SK-N-SH (cell line): ENCODE results near the gene KCNQ2. TPM values are rescaled to one million over a fixed set of nuclear protein-coding genes. Genes with fewer than 3 reads are reported as not detected.

Experiments
- CTCF ChIA-PET: fragments of 300-600, 350-600 bp; formaldehyde crosslinking; extraction: SDS; loops from one replicate; lab custom pipeline; 2021; lab: Yijun Ruan, JAX
- POLR2A ChIA-PET: fragments of 350-600 bp; sonication (Branson Sonifier 250); formaldehyde crosslinking; extraction: SDS; loops from one replicate; lab custom pipeline; 2020; ENCODE audit warnings: antibody characterized with exemption, inconsistent platforms; lab: Yijun Ruan, JAX
- DNase-seq: peaks from one replicate; pipeline ENCODE4 v3.0.0; 2012
- H2AFZ ChIP-seq: fragments of 200-600 bp; sonication (generic); 2 replicates; pipeline ENCODE4 v1.8.1; 2016; ENCODE audit warnings: antibody characterized with exemption, mild to moderate bottlenecking, low read depth
- H3F3A ChIP-seq: fragments of 200-600 bp; sonication (generic); replicated peaks from 2 replicates; pipeline ENCODE3; 2016; ENCODE audit warnings: antibody characterized with exemption, mild to moderate bottlenecking; ENCODE audit not compliant: insufficient read depth
- H3K27ac ChIP-seq, 2 experiments: fragments of 200-500 bp in 1 of 2; fragments of 200-600 bp in 1 of 2; sonication (Bioruptor generic) in 1 of 2; sonication (generic), shearing (Covaris generic) in 1 of 2; 2 replicates each; pipeline versions ENCODE4 v1.5.1 to v1.6.1; 2014 to 2016; ENCODE audit warnings: low read depth in 2 of 2, inconsistent platforms in 1 of 2, low read length in 1 of 2, mild to moderate bottlenecking in 1 of 2, mixed read lengths in 1 of 2
- H3K27me3 ChIP-seq: fragments of 200-600 bp; sonication (generic), shearing (Covaris generic); 2 replicates; pipeline ENCODE4 v1.6.1; 2016; ENCODE audit warnings: mixed run types; ENCODE audit not compliant: insufficient read depth
- H3K36me3 ChIP-seq, 2 experiments: fragments of 200-500 bp in 1 of 2; fragments of 200-600 bp in 1 of 2; sonication (Bioruptor generic) in 1 of 2; sonication (generic) in 1 of 2; replicated peaks in 1 of 2; 2 replicates each; pipeline versions ENCODE3 to v1.5.1; 2014 to 2016; ENCODE audit warnings: low read length in 1 of 2, mild to moderate bottlenecking in 1 of 2; ENCODE audit not compliant: insufficient read depth in 2 of 2, control insufficient read depth in 1 of 2
- H3K4me1 ChIP-seq, 2 experiments: fragments of 200-500 bp in 1 of 2; fragments of 200-600 bp in 1 of 2; sonication (Bioruptor generic) in 1 of 2; sonication (generic), shearing (Covaris generic) in 1 of 2; 2 replicates each; pipeline versions ENCODE4 v1.5.1 to v1.6.1; 2014 to 2016; ENCODE audit warnings: low read depth in 1 of 2, low read length in 1 of 2, mixed run types in 1 of 2; ENCODE audit not compliant: insufficient read depth in 2 of 2, control insufficient read depth in 1 of 2
- H3K4me2 ChIP-seq: fragments of 200-600 bp; sonication (generic), shearing (Covaris generic); 2 replicates; pipeline ENCODE4 v1.6.1; 2017; ENCODE audit warnings: mixed run types
- H3K4me3 ChIP-seq, 2 experiments: fragments of 200-500 bp in 1 of 2; fragments of 200-600 bp in 1 of 2; sonication (Bioruptor generic) in 1 of 2; sonication (generic), shearing (Covaris generic) in 1 of 2; 2 replicates each; pipeline versions ENCODE4 v1.5.1 to v1.8.1; 2014 to 2016; ENCODE audit warnings: low read depth in 2 of 2, inconsistent platforms in 1 of 2, low read length in 1 of 2, mild to moderate bottlenecking in 1 of 2, mixed read lengths in 1 of 2, moderate library complexity in 1 of 2
- H3K79me2 ChIP-seq: fragments of 200-600 bp; sonication (generic); 2 replicates; pipeline ENCODE4 v1.8.1; 2017; ENCODE audit warnings: mild to moderate bottlenecking; ENCODE audit not compliant: insufficient read depth
- H3K9ac ChIP-seq: fragments of 200-600 bp; sonication (generic); 2 replicates; pipeline ENCODE4 v1.6.1; 2017; ENCODE audit warnings: mixed run types
- H3K9me2 ChIP-seq: fragments of 200-600 bp; sonication (generic); 2 replicates; pipeline ENCODE4 v1.6.1; 2017; ENCODE audit warnings: mixed run types
- H3K9me3 ChIP-seq: fragments of 200-600 bp; sonication (generic); 2 replicates; pipeline ENCODE4 v1.6.1; 2017; ENCODE audit warnings: mixed run types, mild to moderate bottlenecking, moderate library complexity
- H4K20me1 ChIP-seq: fragments of 200-600 bp; sonication (generic); 2 replicates; pipeline ENCODE4 v1.6.1; 2017; ENCODE audit warnings: mild to moderate bottlenecking, mixed run types; ENCODE audit not compliant: insufficient read depth
- CHD2 ChIP-seq: fragments of 150-350 bp; IDR thresholded peaks from 2 replicates; pipeline ENCODE4 v1.6.1; 2018; ENCODE audit warnings: low read length; ENCODE audit not compliant: partially characterized antibody
- EP300 ChIP-seq, 2 experiments: IDR thresholded peaks; 2 replicates each; pipeline versions ENCODE4 v1.4.0 to v1.6.1; 2012; ENCODE audit warnings: borderline replicate concordance in 1 of 2, low read depth in 1 of 2, low read length in 1 of 2
- EZH2phosphoT487 ChIP-seq: fragments of 200-600 bp; sonication (generic); IDR thresholded peaks from 2 replicates; pipeline ENCODE4 v1.6.1; 2017; ENCODE audit warnings: low read depth, mixed run types, mild to moderate bottlenecking, antibody characterized with exemption, moderate library complexity, borderline replicate concordance
- FOSL2 ChIP-seq: IDR thresholded peaks from 2 replicates; pipeline ENCODE4 v1.4.0; 2012; ENCODE audit warnings: low read depth, mild to moderate bottlenecking, moderate library complexity, borderline replicate concordance
- FOXJ3 ChIP-seq: sonication (generic); formaldehyde crosslinking; IDR thresholded peaks from 2 replicates; pipeline ENCODE4 v1.5.1; 2020; ENCODE audit warnings: mild to moderate bottlenecking, missing genetic modification reagents
- GABPA ChIP-seq: IDR thresholded peaks from 2 replicates; pipeline ENCODE4 v1.4.0; 2012; ENCODE audit warnings: low read depth, mild to moderate bottlenecking
- GATA2 ChIP-seq: sonication (generic); formaldehyde crosslinking; IDR thresholded peaks from 2 replicates; pipeline ENCODE4 v1.5.0; 2020; ENCODE audit warnings: mild to moderate bottlenecking, missing genetic modification reagents
- JUND ChIP-seq: IDR thresholded peaks from 2 replicates; pipeline ENCODE4 v1.4.0; 2012
- MXI1 ChIP-seq: IDR thresholded peaks from 2 replicates; pipeline ENCODE4 v1.6.1; 2012; ENCODE audit warnings: mild to moderate bottlenecking, low read depth, low read length, improper control_type of control experiment
- PBX3 ChIP-seq: IDR thresholded peaks from 2 replicates; pipeline ENCODE4; 2012
- RAD21 ChIP-seq: IDR thresholded peaks from 2 replicates; pipeline ENCODE4 v1.6.1; 2012; ENCODE audit warnings: mild to moderate bottlenecking, low read length
- RCOR1 ChIP-seq: fragments of 150-350 bp; IDR thresholded peaks from 2 replicates; pipeline ENCODE4 v1.6.1; 2017; ENCODE audit warnings: antibody characterized with exemption, low read length
- TEAD4 ChIP-seq: IDR thresholded peaks from 2 replicates; pipeline ENCODE4 v1.4.0; 2012; ENCODE audit warnings: mild to moderate bottlenecking, borderline replicate concordance; ENCODE audit not compliant: insufficient read depth
- USF1 ChIP-seq: IDR thresholded peaks from 2 replicates; pipeline ENCODE4 v1.4.0; 2012; ENCODE audit warnings: low read depth, borderline replicate concordance
- YY1 ChIP-seq: IDR thresholded peaks from 2 replicates; pipeline ENCODE4 v1.4.0; 2012; ENCODE audit warnings: low read depth, mild to moderate bottlenecking
- WGBS: methylation state at CpG from one replicate; pipeline ENCODE4 v1.1.6; 2017; ENCODE audit warnings: low lambda C conversion rate; 5-methylcytosine and 5-hydroxymethylcytosine counted together
- polyA plus RNA-seq, 3 experiments: library from polyadenylated mRNA; depleted of rRNA; stranded (reverse); fragments of >200 nt; gene quantifications; 2 replicates each; pipeline ENCODE4 v1.2.3, GENCODE V29; 2012
- TF ChIP-seq, protein P1 (sequence below): IDR thresholded peaks from 2 replicates; pipeline ENCODE4 v1.4.0; 2012; ENCODE audit warnings: low read depth
- TF ChIP-seq, protein P2 (sequence below): fragments of 200-600 bp; sonication (generic); IDR thresholded peaks from 2 replicates; pipeline ENCODE4 v1.6.1; 2017; ENCODE audit warnings: antibody characterized with exemption, mild to moderate bottlenecking, moderate library complexity

The KCNQ2 gene
- polyA plus RNA-seq, 1 of the 3 experiments (the other 2 are of a cell fraction): 3.9 TPM

DNA sequence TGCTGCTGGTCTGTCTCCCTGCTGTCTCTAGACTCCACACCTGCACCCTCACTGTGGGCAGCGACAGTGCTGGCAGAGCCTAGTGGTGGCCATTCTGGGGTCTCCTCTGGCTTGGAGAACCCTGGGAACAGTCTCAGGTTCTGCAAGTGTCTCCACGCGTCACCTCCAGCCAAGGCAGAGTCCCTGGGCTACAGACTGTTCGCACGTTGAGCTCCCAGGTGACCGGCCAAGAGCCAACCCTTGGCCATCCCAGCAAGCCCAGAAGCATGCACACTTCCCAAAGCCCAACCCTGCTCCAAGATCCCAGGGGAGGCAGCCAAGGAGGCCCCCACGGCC lies 21.6 kb upstream of the KCNQ2 start (continued):
- TF ChIP-seq GATA2 (CRISPR knock-in tag) (no peak), FOXJ3 (CRISPR knock-in tag) (no peak), EZH2phosphoT487 (no peak), RAD21 (no peak)

GRCh38 chr20:63493563-63494020 lies 21.1 kb upstream of the KCNQ2 start:
- no peak overlapping the region for H3K27ac ChIP-seq
- H3K9me3 ChIP-seq: no peaks in the 10 kb centered on the region
- no peaks in the 10 kb centered on the region for H3K79me2 ChIP-seq
- no peaks in the 10 kb centered on the region for H3F3A ChIP-seq
- H3K27me3 ChIP-seq: no peaks in the 10 kb centered on the region
- DNase-seq: peak; percentile 16
- TF ChIP-seq JUND: no peak
- TF ChIP-seq, protein P1, sequence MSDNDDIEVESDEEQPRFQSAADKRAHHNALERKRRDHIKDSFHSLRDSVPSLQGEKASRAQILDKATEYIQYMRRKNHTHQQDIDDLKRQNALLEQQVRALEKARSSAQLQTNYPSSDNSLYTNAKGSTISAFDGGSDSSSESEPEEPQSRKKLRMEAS: no peak
- TF ChIP-seq PBX3: no peak
- TF ChIP-seq TEAD4: no peak
- no peak for TF ChIP-seq GABPA
- no peak for TF ChIP-seq RAD21
- TF ChIP-seq, protein P2, sequence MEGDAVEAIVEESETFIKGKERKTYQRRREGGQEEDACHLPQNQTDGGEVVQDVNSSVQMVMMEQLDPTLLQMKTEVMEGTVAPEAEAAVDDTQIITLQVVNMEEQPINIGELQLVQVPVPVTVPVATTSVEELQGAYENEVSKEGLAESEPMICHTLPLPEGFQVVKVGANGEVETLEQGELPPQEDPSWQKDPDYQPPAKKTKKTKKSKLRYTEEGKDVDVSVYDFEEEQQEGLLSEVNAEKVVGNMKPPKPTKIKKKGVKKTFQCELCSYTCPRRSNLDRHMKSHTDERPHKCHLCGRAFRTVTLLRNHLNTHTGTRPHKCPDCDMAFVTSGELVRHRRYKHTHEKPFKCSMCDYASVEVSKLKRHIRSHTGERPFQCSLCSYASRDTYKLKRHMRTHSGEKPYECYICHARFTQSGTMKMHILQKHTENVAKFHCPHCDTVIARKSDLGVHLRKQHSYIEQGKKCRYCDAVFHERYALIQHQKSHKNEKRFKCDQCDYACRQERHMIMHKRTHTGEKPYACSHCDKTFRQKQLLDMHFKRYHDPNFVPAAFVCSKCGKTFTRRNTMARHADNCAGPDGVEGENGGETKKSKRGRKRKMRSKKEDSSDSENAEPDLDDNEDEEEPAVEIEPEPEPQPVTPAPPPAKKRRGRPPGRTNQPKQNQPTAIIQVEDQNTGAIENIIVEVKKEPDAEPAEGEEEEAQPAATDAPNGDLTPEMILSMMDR: no peak
- no peak for TF ChIP-seq FOSL2
- TF ChIP-seq RCOR1: no peak
- no peak for TF ChIP-seq EZH2phosphoT487
- TF ChIP-seq YY1: no peak
- no peak for TF ChIP-seq MXI1
- TF ChIP-seq CHD2: no peak
- TF ChIP-seq EP300 (IDR thresholded peaks at IDR 0.05; ENCODE audit: borderline replicate concordance in 1 of 2, low read depth in 1 of 2, low read length in 1 of 2): no peak
- TF ChIP-seq USF1: no peak
- no peak overlapping the region for H3K4me2 ChIP-seq
- CTCF ChIA-PET: interaction anchor here (0.8 to 1.0 kb wide), 3 partner anchors 9 to 44 kb away, joined by 3 to 4 read pairs (median 3); partner anchors contain the start of genes PPDPF and PTK6
- WGBS: 78% methylated on average over 11 of the region's 13 CpGs
- peaks cover 0 to 6% of the 10 kb centered on the region in 2 experiments for H3K36me3 ChIP-seq
- peaks cover 0 to 24% of the 10 kb centered on the region in 2 experiments; a peak in 1 of 4 replicates for H3K4me1 ChIP-seq
- POLR2A ChIA-PET: interaction anchor here (1.2 to 1.6 kb wide), 2 partner anchors 9 to 27 kb away, joined by 3 to 5 read pairs; partner anchors contain the start of gene PPDPF
- no peak overlapping the region for H3K9ac ChIP-seq
- H2AFZ ChIP-seq: no peak overlapping the region
- no peaks in the 10 kb centered on the region for H3K9me2 ChIP-seq
- H3K4me3 ChIP-seq: no peak overlapping the region
- H4K20me1 ChIP-seq: no peaks in the 10 kb centered on the region; the same call in 1 of the 2 replicates
